CD4-positive, alpha-beta memory T cell (primary cell): ENCODE measurements around the gene GNAZ. TPM values are rescaled to one million over a fixed set of nuclear protein-coding genes. Genes with fewer than 3 reads are reported as not detected.
A peak's percentile ranks its signal among the peaks of the same experiment; 100 is the strongest.

Source experiments
- CTCF ChIA-PET: fragments of 350-600 bp; sonication (Branson Sonifier 250); formaldehyde crosslinking; loops from one replicate; lab custom pipeline; 2021; ENCODE audit warnings: inconsistent platforms; ENCODE audit not compliant: partially characterized antibody; lab: Charles Lee
- POLR2A ChIA-PET: fragments of 350-600 bp; sonication (Branson Sonifier 250); formaldehyde crosslinking; loops from one replicate; lab custom pipeline; 2021; ENCODE audit not compliant: partially characterized antibody; lab: Charles Lee
- DNase-seq, 5 donors: peaks; one replicate each; pipeline versions ENCODE4 v3.0.0 to v3.0.0-alpha.2; 2020 to 2022; ENCODE audit warnings: mixed read lengths in 1 of 5
- H3K27ac ChIP-seq: one replicate; pipeline ENCODE4 v1.7.0; 2013; ENCODE audit warnings: low read depth, low read length
- H3K27me3 ChIP-seq: 2 replicates; pipeline ENCODE4 v1.7.0; 2013; ENCODE audit warnings: mild to moderate bottlenecking, low read length, moderate library complexity; ENCODE audit not compliant: insufficient read depth
- H3K36me3 ChIP-seq: 2 replicates; pipeline ENCODE4 v1.7.0; 2013; ENCODE audit warnings: mild to moderate bottlenecking, low read length, moderate library complexity; ENCODE audit not compliant: insufficient read depth
- H3K4me1 ChIP-seq: 2 replicates; pipeline ENCODE4 v1.7.0; 2013; ENCODE audit warnings: mild to moderate bottlenecking, low read length, moderate library complexity; ENCODE audit not compliant: insufficient read depth
- H3K4me3 ChIP-seq, 2 donors: one replicate each; pipeline ENCODE4 v1.7.0; 2013; ENCODE audit warnings: low read length in 2 of 2, mild to moderate bottlenecking in 1 of 2
- H3K9me3 ChIP-seq, 2 donors: one replicate each; pipeline ENCODE4 v1.7.0; 2013; ENCODE audit warnings: low read length in 2 of 2, control low read depth in 1 of 2; ENCODE audit not compliant: control insufficient read depth in 1 of 2
- H3K27ac Mint-ChIP-seq, 7 donors: one replicate each; pipeline ENCODE4 v1.8.0; 2020 to 2021; ENCODE audit warnings: mixed read lengths in 7 of 7, mild to moderate bottlenecking in 6 of 7, inconsistent platforms in 3 of 7, moderate library complexity in 3 of 7
- H3K27me3 Mint-ChIP-seq, 2 donors: one replicate each; pipeline ENCODE4 v1.8.0; 2020 to 2021; ENCODE audit warnings: mixed read lengths in 2 of 2
- H3K36me3 Mint-ChIP-seq, 2 donors: one replicate each; pipeline ENCODE4 v1.8.0; 2020 to 2021; ENCODE audit warnings: mixed read lengths in 2 of 2, inconsistent platforms in 1 of 2, mild to moderate bottlenecking in 1 of 2
- H3K4me1 Mint-ChIP-seq, 4 donors: one replicate each; pipeline ENCODE4 v1.8.0; 2020 to 2021; ENCODE audit warnings: mixed read lengths in 4 of 4, mild to moderate bottlenecking in 1 of 4
- H3K4me3 Mint-ChIP-seq, 8 donors: one replicate each; pipeline ENCODE4 v1.8.0; 2020 to 2021; ENCODE audit warnings: mixed read lengths in 8 of 8, mild to moderate bottlenecking in 7 of 8, moderate library complexity in 6 of 8, inconsistent platforms in 3 of 8
- H3K9me3 Mint-ChIP-seq, 8 donors: one replicate each; pipeline ENCODE4 v1.8.0; 2020 to 2021; ENCODE audit warnings: mixed read lengths in 8 of 8, mild to moderate bottlenecking in 5 of 8, inconsistent platforms in 3 of 8, moderate library complexity in 1 of 8
- intact Hi-C: fragments of 100-400 bp; cut with micrococcal nuclease; formaldehyde crosslinking; loops from one replicate; pipeline ENCODE4 v1.15.1; 2023
- polyA plus RNA-seq, 2 donors: library from polyadenylated mRNA; unstranded; fragments of 300-500 nt; fragmentation: Illumina TruSeq; gene quantifications; one replicate each; pipeline ENCODE4 v1.2.3, GENCODE V29; 2021
- total RNA-seq, 2 experiments: library from RNA; stranded (reverse); gene quantifications; one replicate each; pipeline ENCODE4 v1.2.3, GENCODE V29; 2021

GNAZ gene
- total and polyA plus RNA-seq, 4 experiments from 2014 or later = 0.05 to 0.76 (median 0.36) TPM; not detected in 1

DNA sequence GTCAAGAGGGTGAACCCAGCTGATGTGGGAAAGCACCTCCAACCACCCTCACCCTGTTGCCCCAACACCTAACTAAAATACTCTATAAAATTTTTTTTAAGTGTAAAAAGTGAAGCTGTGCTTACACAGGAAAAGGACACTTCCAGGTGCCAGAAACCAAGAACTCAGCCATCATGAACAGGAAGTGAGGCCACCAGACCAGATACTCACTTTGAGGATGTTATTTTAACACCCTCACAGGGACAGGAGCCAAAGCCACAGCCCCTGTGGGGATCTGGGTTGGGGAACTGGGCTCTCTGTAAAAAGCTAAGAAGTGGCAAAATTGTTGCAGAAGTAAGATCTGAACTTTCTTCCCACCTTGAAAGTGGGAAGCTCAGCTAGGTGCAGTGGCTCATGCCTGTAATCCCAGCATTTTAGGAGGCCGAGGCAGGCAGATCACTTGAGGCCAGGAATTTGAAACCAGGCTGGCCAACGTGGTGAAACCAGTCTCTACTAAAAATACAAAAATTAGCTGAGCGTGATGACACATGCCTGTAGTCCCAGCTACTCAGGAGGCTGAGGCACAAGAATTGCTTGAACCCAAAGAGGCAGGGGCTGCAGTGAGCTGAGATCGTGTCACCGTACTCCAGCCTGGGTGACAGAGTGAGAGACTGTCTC, 67.7 kb downstream of the GNAZ start:
- H3K27ac ChIP-seq = peak overlapping the region; percentile 61
- H3K36me3 ChIP-seq = no peaks in the 10 kb centered on the region
- no peaks in the 10 kb centered on the region for H3K27me3 ChIP-seq
- DNase-seq = peak; percentile 70 to 81 (median 75)
- H3K4me3 Mint-ChIP-seq = peak overlapping the region; percentile 56 to 89 (median 68)
- H3K9me3 Mint-ChIP-seq = peaks cover 0 to 1% (median 0%) of the 10 kb centered on the region in 8 donors
- H3K4me3 ChIP-seq = no peak overlapping the region
- ChIA-PET POLR2A (interaction anchor here (0.6 to 2.0 kb wide), 7 partner anchors 8 to 67 kb away, joined by 4 to 12 read pairs (median 9); partner anchors contain the start of genes BCR and GNAZ), CTCF (interaction anchor here (0.7 to 1.4 kb wide), 7 partner anchors 10 to 181 kb away, joined by 3 to 8 read pairs (median 5); no protein-coding TSS in a partner anchor)
- intact Hi-C loops = loop anchor here (5.0 kb wide), 1 partner anchor 71 kb away; no protein-coding TSS in a partner anchor
- no peaks in the 10 kb centered on the region for H3K9me3 ChIP-seq
- no peaks in the 10 kb centered on the region for H3K27me3 Mint-ChIP-seq
- H3K4me1 ChIP-seq = peaks cover 62% of the 10 kb centered on the region
- H3K4me1 Mint-ChIP-seq = peaks cover 25 to 70% (median 48%) of the 10 kb centered on the region in 4 donors
- H3K36me3 Mint-ChIP-seq = no peaks in the 10 kb centered on the region
- H3K27ac Mint-ChIP-seq = peak overlapping the region; percentile 93 to 99 (median 96)

DNA sequence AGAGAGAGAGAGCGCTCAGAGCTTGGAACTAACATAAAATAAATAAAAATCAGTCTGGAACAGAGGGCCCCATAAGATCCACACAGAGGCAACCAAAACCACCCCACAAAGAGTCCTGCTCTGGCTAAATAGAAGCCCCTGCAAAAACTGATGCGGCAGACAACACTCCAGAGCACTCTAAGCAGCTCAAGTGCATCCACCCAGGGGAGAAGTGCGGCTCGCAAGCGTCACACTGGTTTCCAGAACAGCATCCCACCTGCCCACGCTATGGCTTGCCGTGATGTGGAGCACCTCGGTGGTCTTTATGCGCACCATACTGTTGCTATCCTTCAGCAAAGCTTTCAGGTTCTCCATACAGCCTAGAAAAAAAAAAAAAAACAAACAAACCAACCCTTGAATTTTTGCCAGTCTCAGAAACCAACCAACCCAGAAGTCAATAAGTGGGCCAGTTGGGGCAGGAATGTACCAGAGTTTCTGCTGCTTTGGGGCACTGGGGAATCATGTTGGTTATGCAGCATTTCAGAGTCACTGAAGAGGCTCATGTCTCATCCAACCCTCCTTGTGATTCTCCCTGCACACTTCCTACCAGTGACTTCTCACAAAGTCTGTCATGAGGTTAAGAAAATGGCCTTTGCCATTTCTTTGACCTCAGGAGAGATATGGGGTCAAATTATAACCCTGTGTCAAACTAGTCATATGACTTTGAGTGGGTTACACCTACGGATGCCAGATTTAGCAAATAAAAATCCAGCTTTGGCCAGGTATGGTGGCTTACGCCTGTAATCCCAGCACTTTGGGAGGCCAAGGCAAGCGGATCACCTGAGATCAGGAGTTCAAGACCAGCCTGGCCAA, 68.5 kb downstream of the GNAZ start:
- ChIA-PET POLR2A (interaction anchor here (1.1 to 2.0 kb wide), 6 partner anchors 8 to 68 kb away, joined by 4 to 12 read pairs (median 10); partner anchors contain the start of genes BCR and GNAZ), CTCF (interaction anchor here (0.7 to 1.4 kb wide), 7 partner anchors 10 to 182 kb away, joined by 3 to 8 read pairs (median 5); no protein-coding TSS in a partner anchor)
- Mint-ChIP-seq H3K4me3 (peak overlapping the region in 6 of 8 donors; percentile 31 to 89 (median 62)), H3K9me3 (peaks cover 0 to 1% (median 0%) of the 10 kb centered on the region in 8 donors), H3K36me3 (no peaks in the 10 kb centered on the region), H3K27ac (peak overlapping the region; percentile 93 to 99 (median 96)), H3K4me1 (peaks cover 29 to 78% (median 53%) of the 10 kb centered on the region in 4 donors), H3K27me3 (no peaks in the 10 kb centered on the region)
- Histone ChIP-seq H3K27me3 (no peaks in the 10 kb centered on the region), H3K36me3 (no peaks in the 10 kb centered on the region), H3K9me3 (no peaks in the 10 kb centered on the region), H3K4me3 (no peak overlapping the region), H3K27ac (peak overlapping the region; percentile 61), H3K4me1 (peaks cover 69% of the 10 kb centered on the region)
- intact Hi-C loops = loop anchor here (5.0 kb wide), 1 partner anchor 72 kb away; no protein-coding TSS in a partner anchor
- no peak for DNase-seq

DNA sequence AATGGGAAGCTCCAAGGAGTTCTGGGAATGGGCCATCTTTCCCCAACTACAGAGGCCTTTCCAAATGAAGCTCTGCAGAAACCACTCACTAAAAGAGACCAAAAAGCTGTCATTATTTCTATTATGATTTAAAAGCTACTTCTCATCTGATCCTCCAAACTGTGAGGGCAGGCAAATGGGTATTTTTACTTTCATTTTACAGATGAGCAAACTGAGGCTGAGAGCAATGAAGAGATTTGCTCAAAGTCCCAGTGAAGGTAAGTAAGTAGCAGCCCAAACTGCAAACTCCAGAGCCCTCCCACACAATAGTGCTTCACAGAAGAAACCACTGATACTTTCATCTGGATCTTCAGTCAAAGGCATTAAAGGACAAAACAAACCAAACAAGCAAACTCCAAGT, 70.1 kb downstream of the GNAZ start:
- no peaks in the 10 kb centered on the region for H3K27me3 Mint-ChIP-seq
- H3K9me3 ChIP-seq = no peaks in the 10 kb centered on the region
- H3K4me1 Mint-ChIP-seq = peaks cover 36 to 93% (median 66%) of the 10 kb centered on the region in 4 donors
- H3K36me3 Mint-ChIP-seq = peaks cover 0 to 2% of the 10 kb centered on the region in 2 donors
- no peak overlapping the region for H3K27ac ChIP-seq
- CTCF ChIA-PET = interaction anchor here (1.0 to 1.9 kb wide), 3 partner anchors 33 to 183 kb away, joined by 3 to 6 read pairs (median 4); no protein-coding TSS in a partner anchor
- no peak overlapping the region for H3K4me3 ChIP-seq
- intact Hi-C loops = loop anchor here (10.0 kb wide), 1 partner anchor 1414 kb away; the partner anchor contains the start of genes GUCD1 and SNRPD3
- peak overlapping the region in 1 of 8 donors; percentile 11 for H3K4me3 Mint-ChIP-seq
- H3K27ac Mint-ChIP-seq = peak overlapping the region; percentile 66 to 97 (median 87)
- no peak for DNase-seq
- H3K36me3 ChIP-seq = no peaks in the 10 kb centered on the region
- no peaks in the 10 kb centered on the region for H3K27me3 ChIP-seq
- peaks cover 84% of the 10 kb centered on the region for H3K4me1 ChIP-seq
- H3K9me3 Mint-ChIP-seq = peaks cover 0 to 1% (median 0%) of the 10 kb centered on the region in 8 donors
- POLR2A ChIA-PET = interaction anchor here (1.2 to 1.5 kb wide), 2 partner anchors 40 to 103 kb away, joined by 3 to 4 read pairs; partner anchors contain the start of gene BCR

DNA sequence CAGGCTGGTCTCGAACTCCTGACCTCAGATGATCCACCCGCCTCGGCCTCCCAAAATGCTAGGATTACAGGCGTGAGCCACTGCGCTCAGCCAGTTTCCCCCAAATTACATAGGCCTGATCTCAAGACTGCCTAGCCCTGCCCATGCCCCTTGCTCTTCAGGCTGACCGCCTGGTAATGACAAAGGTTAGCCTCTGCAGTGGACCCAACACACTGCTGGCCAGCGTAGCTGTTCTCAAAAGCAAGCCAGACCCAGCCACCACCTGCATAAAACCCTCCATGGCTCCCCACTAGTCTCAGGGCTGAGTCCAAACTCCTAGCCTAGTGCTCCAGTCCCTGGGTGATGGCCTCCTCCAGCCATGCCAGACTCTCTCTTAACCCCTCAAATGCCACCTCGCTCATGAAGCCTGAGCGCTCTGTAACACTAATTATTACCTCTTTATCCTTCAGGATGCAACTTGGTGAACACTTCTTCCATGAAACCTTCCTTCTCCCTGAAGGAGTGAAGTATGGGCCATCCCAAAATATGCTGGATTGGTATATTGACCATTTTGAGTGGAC, 72.3 kb downstream of the GNAZ start:
- ChIA-PET POLR2A (interaction anchor here (0.7 to 2.3 kb wide), 8 partner anchors 10 to 390 kb away, joined by 3 to 16 read pairs (median 4); partner anchors contain the start of gene BCR), CTCF (interaction anchor here (1.0 kb wide), 1 partner anchor 23 kb away, joined by 3 read pairs; no protein-coding TSS in a partner anchor)
- Mint-ChIP-seq H3K36me3 (peaks cover 0 to 2% of the 10 kb centered on the region in 2 donors), H3K27me3 (no peaks in the 10 kb centered on the region), H3K4me3 (peak overlapping the region; percentile 73 to 86 (median 82)), H3K9me3 (peaks cover 0 to 1% (median 0%) of the 10 kb centered on the region in 8 donors), H3K4me1 (peaks cover 36 to 78% (median 60%) of the 10 kb centered on the region in 4 donors), H3K27ac (peak overlapping the region; percentile 87 to 98 (median 98))
- peaks cover 69% of the 10 kb centered on the region for H3K4me1 ChIP-seq
- DNase-seq = peak in 1 of 5 donors; percentile 27
- no peaks in the 10 kb centered on the region for H3K9me3 ChIP-seq
- H3K27me3 ChIP-seq = no peaks in the 10 kb centered on the region
- H3K27ac ChIP-seq = peak overlapping the region; percentile 70
- intact Hi-C loops = loop anchor here (1.0 to 10.0 kb wide), 2 partner anchors 38 to 1412 kb away; partner anchors contain the start of genes BCR, GUCD1 and SNRPD3
- peak overlapping the region in 1 of 2 donors; percentile 17 for H3K4me3 ChIP-seq
- no peaks in the 10 kb centered on the region for H3K36me3 ChIP-seq

DNA sequence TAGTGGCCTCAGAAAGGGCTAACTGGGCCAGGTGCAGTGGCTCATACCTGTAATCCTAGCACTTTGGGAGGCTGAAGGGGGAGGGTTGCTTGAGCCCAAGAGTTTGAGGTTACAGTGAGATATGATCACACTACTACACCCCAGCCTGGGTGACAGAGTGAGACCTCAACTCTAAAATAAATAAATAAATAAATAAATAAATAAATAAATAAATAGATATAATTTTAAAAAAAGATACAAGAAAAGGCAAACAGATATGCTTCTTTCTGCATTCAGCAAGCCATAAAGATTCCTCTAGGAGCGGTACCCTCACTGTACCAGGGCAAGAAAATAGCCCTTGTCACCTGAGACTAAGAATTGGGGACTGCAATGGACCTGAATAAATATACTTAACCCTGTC, 72.8 kb downstream of the GNAZ start:
- Histone ChIP-seq H3K4me1 (peaks cover 65% of the 10 kb centered on the region), H3K27ac (peak overlapping the region; percentile 5), H3K27me3 (no peaks in the 10 kb centered on the region), H3K4me3 (no peak overlapping the region), H3K9me3 (no peaks in the 10 kb centered on the region), H3K36me3 (no peaks in the 10 kb centered on the region)
- peak overlapping the region; percentile 8 to 86 (median 78) for H3K4me3 Mint-ChIP-seq
- ChIA-PET POLR2A (interaction anchor here (0.9 to 2.7 kb wide), 4 partner anchors 23 to 148 kb away, joined by 3 to 16 read pairs (median 9); partner anchors contain the start of gene BCR), CTCF (interaction anchor here (1.9 to 2.0 kb wide), 2 partner anchors 34 to 183 kb away, joined by 5 to 8 read pairs; no protein-coding TSS in a partner anchor)
- intact Hi-C loops = loop anchor here (10.0 kb wide), 1 partner anchor 1412 kb away; the partner anchor contains the start of genes GUCD1 and SNRPD3
- no peaks in the 10 kb centered on the region for H3K27me3 Mint-ChIP-seq
- peak overlapping the region; percentile 96 to 98 (median 98) for H3K27ac Mint-ChIP-seq
- H3K36me3 Mint-ChIP-seq = peaks cover 0 to 2% of the 10 kb centered on the region in 2 donors
- peak in 1 of 5 donors; percentile 27 for DNase-seq
- H3K4me1 Mint-ChIP-seq = peaks cover 32 to 73% (median 55%) of the 10 kb centered on the region in 4 donors
- H3K9me3 Mint-ChIP-seq = peaks cover 0 to 1% (median 0%) of the 10 kb centered on the region in 8 donors

DNA sequence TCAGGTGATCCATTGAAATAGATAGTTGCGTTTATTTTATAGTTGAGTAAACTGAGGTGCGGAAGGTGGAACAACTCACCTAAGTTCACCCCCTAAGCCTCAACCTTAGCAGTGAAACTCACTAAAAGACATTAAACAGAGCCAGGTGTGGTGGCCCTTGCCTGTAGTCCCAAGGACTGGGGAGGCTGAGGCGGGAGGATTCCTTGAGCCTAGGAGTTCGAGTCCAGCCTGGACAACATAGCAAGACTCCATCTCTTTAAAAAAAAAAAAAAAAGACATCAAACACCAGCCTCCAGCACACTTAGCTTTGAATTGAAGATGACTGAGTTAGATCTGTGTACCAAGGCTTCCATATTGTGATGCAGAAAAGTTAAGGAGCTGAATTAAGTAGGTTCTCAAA, 74.1 kb downstream of the GNAZ start:
- ChIA-PET CTCF (interaction anchor here (0.7 to 2.3 kb wide), 12 partner anchors 9 to 335 kb away, joined by 3 to 13 read pairs (median 5); partner anchors contain the start of gene BCR), POLR2A (interaction anchor here (0.8 to 2.7 kb wide), 8 partner anchors 9 to 324 kb away, joined by 3 to 15 read pairs (median 6); partner anchors contain the start of genes BCR and GNAZ)
- peak in 1 of 5 donors; percentile 9 for DNase-seq
- no peaks in the 10 kb centered on the region for H3K9me3 Mint-ChIP-seq
- no peaks in the 10 kb centered on the region for H3K27me3 ChIP-seq
- peaks cover 56% of the 10 kb centered on the region for H3K4me1 ChIP-seq
- H3K9me3 ChIP-seq = no peaks in the 10 kb centered on the region
- H3K36me3 Mint-ChIP-seq = peaks cover 0 to 2% of the 10 kb centered on the region in 2 donors
- peaks cover 30 to 62% (median 46%) of the 10 kb centered on the region in 4 donors for H3K4me1 Mint-ChIP-seq
- H3K4me3 ChIP-seq = peak overlapping the region in 1 of 2 donors; percentile 38
- H3K27ac ChIP-seq = peak overlapping the region; percentile 73
- no peaks in the 10 kb centered on the region for H3K36me3 ChIP-seq
- intact Hi-C loops = loop anchor here (2.0 to 10.0 kb wide), 2 partner anchors 74 to 1410 kb away; partner anchors contain the start of genes GNAZ, GUCD1 and SNRPD3
- peak overlapping the region; percentile 80 to 90 (median 83) for H3K4me3 Mint-ChIP-seq
- peak overlapping the region; percentile 96 to 99 (median 98) for H3K27ac Mint-ChIP-seq
- no peaks in the 10 kb centered on the region for H3K27me3 Mint-ChIP-seq
